ENCODE measurements around the gene KIF4B.

DNA sequence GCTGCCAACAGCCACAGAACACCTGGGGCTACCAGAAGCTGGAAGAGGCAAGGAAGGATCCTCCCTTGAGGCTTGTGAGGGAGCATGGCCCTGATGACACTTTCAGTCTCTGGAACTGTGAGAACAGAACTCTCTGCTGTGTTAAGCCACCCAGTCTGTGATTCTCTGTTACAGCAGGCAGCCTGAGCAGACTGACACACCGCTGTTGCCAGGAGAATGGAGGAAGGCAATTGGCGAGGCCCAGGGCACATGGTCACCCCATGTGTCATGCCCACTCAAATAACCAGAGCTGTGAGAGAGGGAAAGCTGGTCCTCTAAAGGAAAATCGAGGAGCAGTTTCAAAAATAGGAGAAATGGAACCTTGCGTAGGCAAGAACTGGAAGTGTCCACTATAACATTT lies 12.0 kb upstream of the KIF4B start:
- TF ChIP-seq, protein P1, sequence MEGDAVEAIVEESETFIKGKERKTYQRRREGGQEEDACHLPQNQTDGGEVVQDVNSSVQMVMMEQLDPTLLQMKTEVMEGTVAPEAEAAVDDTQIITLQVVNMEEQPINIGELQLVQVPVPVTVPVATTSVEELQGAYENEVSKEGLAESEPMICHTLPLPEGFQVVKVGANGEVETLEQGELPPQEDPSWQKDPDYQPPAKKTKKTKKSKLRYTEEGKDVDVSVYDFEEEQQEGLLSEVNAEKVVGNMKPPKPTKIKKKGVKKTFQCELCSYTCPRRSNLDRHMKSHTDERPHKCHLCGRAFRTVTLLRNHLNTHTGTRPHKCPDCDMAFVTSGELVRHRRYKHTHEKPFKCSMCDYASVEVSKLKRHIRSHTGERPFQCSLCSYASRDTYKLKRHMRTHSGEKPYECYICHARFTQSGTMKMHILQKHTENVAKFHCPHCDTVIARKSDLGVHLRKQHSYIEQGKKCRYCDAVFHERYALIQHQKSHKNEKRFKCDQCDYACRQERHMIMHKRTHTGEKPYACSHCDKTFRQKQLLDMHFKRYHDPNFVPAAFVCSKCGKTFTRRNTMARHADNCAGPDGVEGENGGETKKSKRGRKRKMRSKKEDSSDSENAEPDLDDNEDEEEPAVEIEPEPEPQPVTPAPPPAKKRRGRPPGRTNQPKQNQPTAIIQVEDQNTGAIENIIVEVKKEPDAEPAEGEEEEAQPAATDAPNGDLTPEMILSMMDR (IDR thresholded peaks at IDR 0.05; ENCODE audit: poor library complexity, severe bottlenecking), result no peak
- no peak for TF ChIP-seq POLR2AphosphoS5 (IDR thresholded peaks at IDR 0.05)
